HG03558 (cell line): Measurements from ENCODE around the gene KATNAL2.
"Not testable (repeated sequence)": the region's sequence is repeated elsewhere in the genome, so short reads cannot be mapped to it uniquely, and the experiment has no call there.

Experiments used
- ATAC-seq: cut with Tn5 transposase; IDR thresholded peaks from one replicate; pipeline ENCODE4 v1.9.1; 2021; ENCODE audit warnings: moderate number of reproducible peaks; ENCODE audit not compliant: unreplicated experiment; ENCODE audit errors: extremely low read depth

Gene KATNAL2

GRCh38 chr18:47029684-47030353 lies 112.4 kb downstream of the KATNAL2 start:
- not testable (repeated sequence) for ATAC-seq

GRCh38 chr18:47030887-47031286 lies 113.5 kb downstream of the KATNAL2 start:
- not testable (repeated sequence) for ATAC-seq

- no peak for ATAC-seq
These were observed 115.5 kb downstream of the KATNAL2 start for GRCh38 chr18:47032945-47033344.

GRCh38 chr18:47034591-47034990 lies 117.2 kb downstream of the KATNAL2 start:
- not testable (repeated sequence) for ATAC-seq

- no peak for ATAC-seq
These were observed 117.8 kb downstream of the KATNAL2 start, which contains the start of gene ELOA2 for GRCh38 chr18:47035156-47035671. Gene ELOA2, minus strand, starts transcription at chr18:47035621. Its CDS starts 357 bp downstream, at chr18:47035264.

GRCh38 chr18:47036298-47036874 lies 119.0 kb downstream of the KATNAL2 start:
- ATAC-seq, result no peak

- no peak for ATAC-seq
These were observed 119.7 kb downstream of the KATNAL2 start for GRCh38 chr18:47036927-47037578.

GRCh38 chr18:47040982-47041381 lies 123.6 kb downstream of the KATNAL2 start:
- ATAC-seq, result no peak

- ATAC-seq, result no peak
These were observed 133.1 kb downstream of the KATNAL2 start for GRCh38 chr18:47050468-47050867.

GRCh38 chr18:47054369-47054768 lies 137.0 kb downstream of the KATNAL2 start:
- ATAC-seq, result no peak

GRCh38 chr18:47062471-47062870 lies 145.1 kb downstream of the KATNAL2 start:
- ATAC-seq, result no peak

GRCh38 chr18:47063096-47063495 lies 145.7 kb downstream of the KATNAL2 start:
- ATAC-seq, result no peak

GRCh38 chr18:47067648-47068047 lies 150.2 kb downstream of the KATNAL2 start:
- no peak for ATAC-seq

GRCh38 chr18:47075098-47075883 lies 157.9 kb downstream of the KATNAL2 start:
- ATAC-seq, result no peak

- no peak for ATAC-seq
These were observed 159.7 kb downstream of the KATNAL2 start for GRCh38 chr18:47077111-47077510.

- ATAC-seq, result no peak
These were observed 163.5 kb downstream of the KATNAL2 start for GRCh38 chr18:47080872-47081271.

GRCh38 chr18:47081578-47081977 lies 164.2 kb downstream of the KATNAL2 start:
- ATAC-seq, result no peak

- no peak for ATAC-seq
These were observed 170.3 kb downstream of the KATNAL2 start for GRCh38 chr18:47087676-47088075.

GRCh38 chr18:47095810-47096209 lies 178.4 kb downstream of the KATNAL2 start:
- ATAC-seq, result no peak

- no peak for ATAC-seq
These were observed 182.9 kb downstream of the KATNAL2 start for GRCh38 chr18:47100212-47100831.
